Pons (tissue), 1 donor: Measurements from ENCODE around the gene LOXL4.

Experiments
- DNase-seq: peaks from one replicate; pipeline ENCODE4 v3.0.0-alpha.2; 2016; ENCODE audit warnings: low spot score

Gene LOXL4

GRCh38 chr10:98267894-98268693 lies at the start of gene LOXL4:
LOXL4 (minus strand) TSS chr10:98268194; CDS start chr10:98263019, 5,175 bp downstream.
- DNase-seq: no peak

- no peak for DNase-seq
Observed at GRCh38 chr10:98316661-98317060, 48.7 kb upstream of the LOXL4 start.

GRCh38 chr10:98316170-98316569 lies 48.2 kb upstream of the LOXL4 start:
- DNase-seq: no peak

GRCh38 chr10:98314532-98315284 lies 46.7 kb upstream of the LOXL4 start:
- no peak for DNase-seq

- no peak for DNase-seq
Observed at GRCh38 chr10:98313598-98313997, 45.6 kb upstream of the LOXL4 start.

GRCh38 chr10:98312822-98313221 lies 44.8 kb upstream of the LOXL4 start:
- no peak for DNase-seq

GRCh38 chr10:98312349-98312748 lies 44.4 kb upstream of the LOXL4 start:
- DNase-seq: no peak

GRCh38 chr10:98310701-98311100 lies 42.7 kb upstream of the LOXL4 start:
- no peak for DNase-seq

- peak; percentile 67 for DNase-seq
Observed at GRCh38 chr10:98309366-98310355, 41.7 kb upstream of the LOXL4 start.

GRCh38 chr10:98308669-98309365 lies 40.8 kb upstream of the LOXL4 start:
- no peak for DNase-seq

- DNase-seq: no peak
Observed at GRCh38 chr10:98307916-98308541, 40.0 kb upstream of the LOXL4 start.

- DNase-seq: no peak
Observed at GRCh38 chr10:98306501-98306900, 38.5 kb upstream of the LOXL4 start.

GRCh38 chr10:98303569-98303968 lies 35.6 kb upstream of the LOXL4 start:
- no peak for DNase-seq

- no peak for DNase-seq
Observed at GRCh38 chr10:98302741-98303365, 34.9 kb upstream of the LOXL4 start.

- no peak for DNase-seq
Observed at GRCh38 chr10:98301664-98302319, 33.8 kb upstream of the LOXL4 start.

GRCh38 chr10:98300526-98301229 lies 32.7 kb upstream of the LOXL4 start:
- DNase-seq: no peak

GRCh38 chr10:98299341-98299740 lies 31.3 kb upstream of the LOXL4 start:
- DNase-seq: no peak

- no peak for DNase-seq
Observed at GRCh38 chr10:98296524-98296923, 28.5 kb upstream of the LOXL4 start.

GRCh38 chr10:98295907-98296306 lies 27.9 kb upstream of the LOXL4 start:
- DNase-seq: no peak
